DMS 273 (cell line): ENCODE results near the gene ACADL.

Experiments
- DNase-seq: peaks from one replicate; lab custom pipeline; 2025; ENCODE audit not compliant: unreplicated experiment; lab: John Stamatoyannopoulos, UW

Gene ACADL

DNA sequence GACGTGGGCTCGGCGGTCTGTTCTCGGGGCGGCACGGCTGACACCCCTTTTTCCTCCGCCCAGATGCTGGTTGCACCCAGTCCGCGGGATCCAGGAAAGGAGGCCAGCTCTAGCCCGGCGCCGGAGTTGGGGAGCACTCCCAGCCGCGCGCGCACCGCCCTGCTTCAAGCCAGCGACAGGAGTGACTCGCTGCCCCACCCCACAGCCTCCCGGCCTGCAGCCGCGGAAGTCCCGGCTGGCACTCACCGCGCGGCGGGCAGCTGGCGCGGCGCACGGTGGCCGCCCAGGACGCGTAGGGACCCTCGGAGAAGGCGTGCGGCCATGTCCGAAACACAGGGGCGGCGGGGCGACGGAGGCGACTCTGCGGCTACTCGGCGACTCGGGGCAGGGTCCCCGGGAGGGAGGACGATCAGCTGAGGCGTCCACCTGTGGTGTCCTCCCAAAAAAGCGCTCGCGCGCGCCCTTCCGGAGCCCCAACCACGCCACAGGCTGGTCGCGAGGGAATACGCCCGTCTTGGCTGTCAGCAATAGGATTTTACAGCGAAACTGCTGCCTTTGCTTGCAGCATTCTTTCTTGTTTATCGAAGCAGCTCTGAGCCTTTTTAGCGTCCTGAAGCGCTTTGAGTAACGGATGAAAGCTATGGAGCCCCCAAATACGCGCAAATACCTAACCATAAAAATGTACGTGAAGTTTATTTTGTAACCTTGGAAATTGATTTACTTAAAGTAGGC lies at the start of gene ACADL:
Gene ACADL, minus strand, starts transcription at position 507 of the 732 bp plus-strand sequence. Its CDS starts 184 bp downstream, at position 323.
- peak; percentile 54 for DNase-seq

DNA sequence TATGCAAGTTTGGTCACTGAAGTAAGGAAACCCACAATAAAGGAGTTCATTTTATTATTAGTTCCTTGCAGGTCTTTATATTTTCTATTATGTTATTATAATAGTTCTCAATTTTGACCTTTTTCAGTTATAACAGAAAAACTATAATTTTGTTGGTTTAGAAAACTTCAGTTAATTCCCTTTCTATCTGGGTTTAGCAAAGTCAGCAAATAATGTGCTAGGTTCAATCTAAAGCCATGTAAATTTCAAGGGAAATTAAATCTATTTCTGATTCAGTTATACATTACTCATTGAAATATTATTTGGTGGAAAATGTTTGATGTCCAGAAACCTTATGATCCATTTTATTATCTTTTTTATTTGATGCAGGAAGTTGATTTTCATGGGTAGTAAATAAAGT lies 46.1 kb upstream of the ACADL start:
- DNase-seq: no peak

DNA sequence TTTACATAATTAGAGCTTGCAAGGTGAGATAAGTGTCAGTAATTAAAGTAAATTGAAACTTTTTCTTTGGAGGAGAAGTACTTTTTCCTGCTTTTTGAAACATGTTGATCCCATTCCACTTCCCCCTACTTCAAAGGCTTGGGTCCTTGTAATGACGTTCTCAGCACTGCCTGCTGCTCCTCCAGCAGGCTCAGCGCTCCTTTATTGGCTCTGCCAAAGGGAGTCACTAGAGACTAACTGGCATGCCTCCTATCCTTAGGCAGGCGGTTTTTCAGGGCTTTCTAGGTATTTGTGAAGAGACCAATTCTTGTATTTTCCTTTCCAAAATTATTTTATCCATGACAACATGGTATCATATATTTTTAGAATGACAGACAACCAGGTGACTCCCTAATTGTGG lies 43.9 kb upstream of the ACADL start:
- DNase-seq: peak; percentile 7

DNA sequence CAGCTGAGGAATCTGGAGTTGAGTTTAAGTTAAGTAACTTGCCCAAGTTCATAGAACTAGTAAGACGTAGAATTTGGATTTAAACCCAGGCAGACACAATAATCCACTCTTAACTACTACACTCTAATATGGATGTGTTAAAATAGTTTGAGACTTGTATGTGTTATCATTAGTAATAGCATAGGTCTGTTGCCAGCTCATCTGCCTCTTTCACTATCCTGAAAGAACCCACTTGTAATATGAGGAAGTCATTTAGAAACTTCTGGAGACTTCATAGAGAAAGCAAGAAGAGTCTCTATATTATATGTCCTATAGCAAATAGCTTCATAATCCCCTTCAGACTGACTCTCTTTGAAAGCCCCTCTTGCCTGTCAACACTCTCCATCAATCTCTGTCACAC lies 43.0 kb upstream of the ACADL start:
- no peak for DNase-seq

DNA sequence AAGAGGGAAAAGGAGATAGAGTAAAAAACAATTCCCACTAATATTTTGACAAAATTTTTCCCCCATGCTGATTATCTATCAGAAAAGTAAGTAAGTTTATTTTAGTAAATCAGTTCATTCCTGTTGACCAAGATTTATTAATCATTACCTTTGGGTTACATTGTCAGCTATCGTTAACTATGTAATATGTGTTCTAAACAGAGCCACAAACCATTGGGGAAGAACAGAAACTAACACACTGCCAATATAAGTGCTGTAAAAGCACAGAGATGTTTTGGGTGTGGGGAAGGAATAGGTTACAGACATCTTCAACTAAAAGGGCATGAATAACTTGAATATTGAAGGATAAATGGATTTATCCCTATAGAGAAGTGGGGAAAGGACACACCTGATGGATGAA lies 42.5 kb upstream of the ACADL start:
- DNase-seq: no peak

DNA sequence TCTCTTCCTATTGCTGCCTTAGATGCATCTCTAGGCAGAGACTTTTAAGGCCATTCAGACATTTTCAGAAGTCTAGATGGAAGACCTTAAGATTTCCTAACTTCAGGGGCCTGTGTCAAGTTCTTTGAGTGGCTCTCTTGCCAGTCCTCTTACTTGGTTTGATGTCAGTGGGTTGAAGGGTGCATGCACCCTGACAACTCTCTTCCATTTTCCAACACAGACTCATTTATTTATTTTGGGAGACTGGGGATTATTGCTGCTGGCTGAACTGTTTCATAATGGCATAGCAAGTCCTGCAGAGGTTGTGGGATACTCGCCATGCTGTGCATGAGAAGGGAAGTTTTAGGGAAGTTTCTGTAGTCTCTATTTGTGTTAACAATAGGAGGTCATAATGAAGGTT lies 39.0 kb upstream of the ACADL start:
- DNase-seq: no peak

DNA sequence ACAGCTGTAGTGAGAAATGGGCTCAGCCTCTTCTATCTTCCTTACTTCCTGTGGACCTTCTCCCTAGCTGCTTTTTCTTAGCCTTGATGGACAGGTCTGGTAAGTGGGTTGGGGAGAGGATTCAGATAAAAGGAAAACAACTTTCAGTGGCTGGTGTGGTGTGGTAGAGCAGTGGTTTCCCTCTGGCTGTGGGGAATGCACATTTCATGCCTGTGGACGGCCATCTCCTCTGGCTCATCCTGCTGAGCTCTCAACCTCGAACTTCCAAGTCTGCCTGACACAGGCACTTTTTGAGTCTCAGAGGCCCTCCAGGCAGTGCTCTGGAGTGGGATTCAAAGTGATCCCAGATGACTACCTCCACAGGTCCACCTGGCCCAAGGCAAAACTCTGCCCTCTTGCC lies 38.6 kb upstream of the ACADL start:
- no peak for DNase-seq

DNA sequence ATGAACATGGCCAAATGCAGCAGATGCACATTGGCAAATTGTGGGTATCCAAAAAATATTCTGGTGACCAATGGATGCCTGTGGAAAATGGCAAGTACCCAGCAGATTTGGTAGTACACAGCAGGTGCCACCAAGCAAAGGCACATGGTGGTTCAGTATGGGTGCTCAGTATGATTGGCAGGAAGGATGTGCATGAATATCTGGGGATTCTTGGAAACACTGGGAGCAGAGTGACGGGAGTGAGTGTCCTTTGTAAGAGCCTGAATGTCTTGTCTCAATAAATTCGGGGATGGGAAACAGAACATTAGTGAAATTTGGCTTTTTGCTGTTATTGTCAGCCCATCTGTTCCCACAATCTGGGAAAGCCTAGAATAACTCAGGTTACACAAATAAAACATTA lies 36.8 kb upstream of the ACADL start:
- no peak for DNase-seq

DNA sequence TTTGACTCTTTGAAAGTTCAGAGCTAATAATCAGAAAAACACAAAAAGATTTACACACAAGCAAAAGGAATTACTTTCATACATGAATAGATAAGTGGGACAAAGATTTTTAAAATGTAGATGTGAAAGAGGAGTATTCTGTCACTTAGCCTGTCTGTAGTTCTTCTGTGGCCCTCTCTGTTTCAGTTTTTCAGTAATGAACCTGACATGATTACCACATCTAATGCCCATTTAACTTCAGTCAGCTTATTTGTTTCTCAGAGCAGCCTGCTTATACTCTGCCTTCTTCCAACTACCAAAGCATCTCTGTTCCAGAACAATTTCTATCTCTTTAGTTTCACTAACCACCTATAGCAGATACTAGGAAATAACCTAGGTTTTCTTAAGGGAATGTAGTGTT lies 34.4 kb upstream of the ACADL start:
- no peak for DNase-seq

DNA sequence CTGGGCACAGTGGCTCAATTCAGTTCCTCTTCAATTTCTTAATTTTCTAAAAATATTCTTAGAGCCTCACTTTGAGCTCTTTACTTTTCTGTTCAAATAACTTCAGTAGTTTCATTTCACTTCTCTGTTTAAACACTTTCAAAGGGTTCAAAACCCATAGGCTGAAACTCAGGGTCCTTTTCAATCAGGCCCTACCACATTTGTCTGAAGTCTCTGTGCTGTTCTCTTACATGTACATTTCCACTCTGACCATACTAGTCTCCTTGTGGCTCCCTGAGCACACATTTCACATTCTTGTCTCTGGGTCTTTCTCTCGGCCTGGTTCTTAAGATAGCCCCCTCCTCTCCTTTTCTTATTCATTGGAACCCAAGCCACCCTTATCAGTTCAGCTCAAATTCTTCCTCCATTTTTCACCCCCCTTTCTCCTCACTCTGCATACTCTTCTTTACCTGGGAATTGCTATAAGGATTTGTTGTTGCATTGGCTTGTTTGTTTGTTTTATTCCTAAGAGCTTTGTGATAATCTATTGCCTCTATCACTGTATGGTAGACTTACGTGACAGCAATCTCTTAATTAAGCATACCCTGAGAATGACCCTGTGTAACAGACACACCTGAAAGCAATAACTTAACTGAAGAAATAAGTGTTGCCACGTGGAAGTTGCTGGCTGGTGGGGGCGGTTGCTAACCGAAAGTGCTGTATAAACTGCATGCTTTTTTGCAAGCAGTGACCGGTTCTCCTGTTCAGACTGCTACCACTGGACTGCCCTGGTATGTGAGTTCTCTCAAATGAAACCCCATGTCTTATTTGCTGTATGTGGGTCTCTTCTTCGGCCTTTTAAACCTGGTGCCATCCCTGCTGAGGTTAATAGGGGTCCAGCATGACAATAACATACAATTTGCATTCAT lies 27.7 kb upstream of the ACADL start:
- DNase-seq: no peak

DNA sequence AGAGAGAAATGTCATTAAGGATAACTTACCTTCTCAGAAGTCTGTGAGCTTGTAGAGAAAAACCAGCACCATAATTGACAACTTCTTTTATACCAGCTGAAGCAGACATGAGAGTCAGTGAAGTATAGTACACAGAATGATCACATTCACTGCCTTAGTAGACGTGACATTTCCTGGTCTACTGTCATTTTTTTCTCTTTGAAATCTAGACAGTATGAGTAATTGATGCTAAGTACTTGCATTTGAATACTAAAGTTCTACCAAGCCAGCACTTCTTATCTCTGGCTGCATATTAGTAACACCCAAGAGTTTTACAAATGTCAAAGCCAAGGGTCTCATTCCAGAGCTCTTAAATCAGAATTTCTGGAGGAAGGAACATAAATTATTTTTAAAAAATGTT lies 25.4 kb upstream of the ACADL start:
- DNase-seq: no peak

DNA sequence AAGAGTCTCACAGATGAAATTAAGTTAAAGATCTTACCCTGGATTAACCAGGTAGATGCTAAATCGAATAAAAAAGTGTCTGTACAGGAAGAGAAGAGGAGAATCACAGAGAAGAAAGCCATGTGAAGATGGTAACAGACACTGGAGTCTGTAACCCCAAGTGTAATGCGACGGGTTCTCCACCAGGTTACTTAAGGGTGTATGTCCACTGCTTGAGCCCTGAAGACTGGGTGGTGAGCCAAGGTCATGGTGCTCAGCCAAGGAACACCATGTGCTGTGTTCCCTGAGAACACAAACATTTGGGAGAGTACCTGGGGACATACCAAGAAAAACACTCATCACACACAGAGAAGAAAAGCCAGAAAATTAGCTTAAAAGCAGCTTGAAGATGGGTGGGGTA lies 8.2 kb upstream of the ACADL start:
- no peak for DNase-seq

DNA sequence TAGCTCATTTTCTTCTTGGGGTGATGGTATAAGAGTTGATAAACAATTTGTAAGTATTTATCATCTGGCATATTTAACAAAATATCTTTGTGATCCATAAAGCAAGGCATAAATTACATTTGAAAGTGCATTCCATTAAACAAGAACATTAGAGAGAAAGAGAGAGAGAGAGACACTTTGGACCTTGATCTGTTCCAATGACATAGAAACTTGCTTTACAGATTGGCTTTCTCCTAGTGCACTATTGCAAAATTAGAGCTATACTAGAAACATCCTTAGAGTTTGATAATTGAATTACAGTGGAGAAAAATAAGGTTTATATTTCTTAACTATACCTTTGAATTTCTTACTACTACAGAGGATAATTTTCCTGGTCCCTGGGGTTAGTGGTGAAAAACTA lies 5.7 kb upstream of the ACADL start:
- DNase-seq: no peak

DNA sequence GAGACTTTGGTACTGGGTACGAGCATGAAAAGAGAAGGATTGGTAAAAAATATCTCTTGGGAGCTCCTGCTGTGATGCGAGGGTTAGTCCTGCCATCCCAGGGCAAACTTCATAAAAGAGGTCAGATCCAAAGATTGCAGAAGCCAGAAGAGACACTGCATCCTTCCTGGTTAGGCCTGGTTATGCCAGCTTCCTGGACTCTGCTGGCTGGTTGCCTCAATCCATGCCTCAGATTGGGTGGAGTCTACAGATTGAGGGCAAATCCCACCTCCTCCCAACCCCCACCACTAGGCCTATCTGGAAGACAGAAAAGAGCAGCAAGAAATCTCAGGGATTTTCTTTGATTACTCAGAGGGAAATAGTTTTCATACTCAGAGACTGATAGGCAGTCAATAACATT lies 5.3 kb upstream of the ACADL start:
- DNase-seq: no peak

DNA sequence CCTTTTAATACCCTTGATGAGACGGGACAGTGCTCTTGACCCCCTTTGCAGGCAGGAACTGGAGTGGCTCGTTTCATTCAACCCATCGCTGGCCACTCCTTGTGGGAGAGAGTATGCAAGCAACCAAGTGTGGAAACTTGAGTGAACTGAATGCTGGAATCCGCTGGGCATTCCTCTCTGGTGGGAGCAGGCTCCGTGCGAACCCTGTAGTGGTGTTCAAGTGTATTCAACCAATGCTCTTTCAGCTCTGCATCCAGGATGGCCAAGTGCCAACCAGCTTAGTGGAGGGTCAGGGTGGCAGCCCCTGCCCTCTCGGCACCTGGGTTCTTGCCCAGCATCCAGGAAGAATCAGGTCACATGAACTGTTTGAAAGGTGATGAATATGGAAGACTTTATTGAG lies 3.3 kb upstream of the ACADL start:
- no peak for DNase-seq

DNA sequence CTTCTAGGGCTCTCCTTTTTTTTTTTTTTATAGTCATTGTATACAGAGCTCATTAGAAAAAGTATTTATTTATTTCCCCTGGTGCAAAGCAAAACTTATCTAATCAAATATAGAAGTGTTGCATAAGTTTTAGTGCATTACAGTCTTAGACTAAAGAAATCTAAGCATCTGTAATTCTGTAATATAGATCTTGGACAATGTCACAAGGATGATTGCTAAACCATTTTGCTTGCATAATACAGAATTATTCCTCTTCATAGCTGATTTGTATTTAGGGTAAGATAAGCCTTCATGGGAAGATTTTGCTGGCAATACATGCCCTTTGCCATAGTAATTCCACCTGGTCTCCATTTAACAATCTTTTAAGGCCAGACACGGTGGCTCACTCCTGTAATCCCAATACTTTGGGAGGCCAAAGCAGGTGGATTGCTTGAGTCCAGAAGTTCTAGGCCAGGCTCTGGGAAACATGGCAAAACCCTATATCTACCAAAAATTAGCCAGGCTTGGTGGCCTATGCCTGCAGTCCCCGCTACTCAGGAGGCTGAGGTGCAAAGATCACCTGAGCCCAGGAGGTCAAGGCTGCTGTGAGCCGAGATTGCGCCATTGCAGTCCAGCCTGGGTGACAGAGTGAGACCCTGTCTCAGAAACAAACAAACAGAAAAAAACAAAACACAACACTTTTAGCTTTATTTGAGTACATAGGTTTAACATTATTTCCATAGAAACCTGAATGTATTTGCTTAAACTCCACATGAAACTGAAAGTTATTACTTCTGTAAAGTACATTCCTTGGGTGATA lies 2.2 kb upstream of the ACADL start:
- DNase-seq: no peak

DNA sequence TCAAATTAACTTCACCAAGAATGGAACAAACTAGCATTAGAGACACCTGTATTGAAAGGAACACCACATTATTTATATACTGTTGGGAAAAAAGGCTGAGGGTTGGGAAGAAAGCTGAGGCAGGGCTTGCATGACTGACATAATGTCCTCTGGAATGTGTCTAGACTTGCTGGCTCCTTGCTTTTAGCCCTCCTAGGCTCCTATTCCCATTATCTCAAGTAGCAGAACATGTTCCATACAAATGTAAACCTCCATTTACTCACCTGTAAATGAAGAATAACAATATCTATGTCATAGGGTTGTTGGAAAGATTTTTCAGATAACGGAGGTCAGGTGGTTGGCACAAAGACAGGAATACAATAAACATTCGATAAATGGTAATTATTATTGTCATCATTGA lies 976 bp upstream of the ACADL start:
- no peak for DNase-seq

DNA sequence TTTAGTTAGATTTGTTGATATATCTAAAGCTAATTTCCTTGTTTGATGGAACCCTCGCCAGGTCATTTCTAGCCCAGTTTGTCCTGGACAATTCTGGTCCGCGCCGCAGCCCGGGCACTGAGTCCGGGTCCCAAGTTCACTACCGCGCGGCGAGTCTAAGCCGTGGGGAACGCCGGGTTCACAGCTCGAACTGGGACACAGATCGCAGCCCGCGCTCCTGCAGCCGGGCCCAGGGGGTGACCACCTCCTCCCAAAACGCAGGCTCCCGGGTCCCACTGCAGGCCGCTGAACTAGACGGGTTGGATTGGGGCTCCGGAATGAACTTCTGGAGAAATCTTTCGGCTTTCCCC lies 681 bp downstream of the ACADL start:
- peak; percentile 46 for DNase-seq

DNA sequence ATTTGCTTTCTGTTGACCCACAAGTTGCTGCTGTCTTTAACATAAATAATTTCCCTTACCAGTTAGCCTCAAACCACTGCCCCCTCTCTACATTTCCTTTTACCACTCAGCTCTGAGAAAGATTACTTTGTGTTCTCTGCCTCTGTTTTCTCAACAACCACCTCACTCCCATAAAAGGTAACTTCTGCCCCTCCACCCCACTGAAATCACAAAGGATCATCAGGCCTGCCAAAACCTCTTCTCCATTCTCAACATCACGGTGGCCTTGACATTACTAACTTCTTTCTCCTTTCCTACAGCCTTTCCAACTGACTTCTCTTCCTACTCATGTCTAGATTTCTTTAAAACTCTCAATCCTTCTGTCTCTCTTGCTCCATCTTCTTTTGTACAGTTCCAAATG lies 10.1 kb downstream of the ACADL start:
- DNase-seq: no peak

DNA sequence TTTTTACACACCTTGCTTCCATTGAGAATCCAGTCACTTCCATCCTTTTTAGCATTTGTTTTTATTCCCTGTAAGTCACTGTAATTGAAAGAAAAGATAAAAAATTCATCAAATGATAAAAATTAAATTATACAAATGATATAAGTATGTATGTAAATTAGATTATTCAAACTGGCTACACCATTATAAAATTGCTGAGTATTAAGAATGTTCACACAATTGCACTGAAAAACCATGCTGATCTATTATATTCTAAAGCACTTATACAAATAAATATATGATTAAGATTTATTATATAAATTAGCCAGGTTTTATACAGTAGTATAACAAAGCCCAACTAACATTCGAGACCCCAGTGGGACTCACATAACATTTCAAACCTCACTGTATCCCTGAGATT lies 15.1 kb downstream of the ACADL start:
- DNase-seq: no peak

DNA sequence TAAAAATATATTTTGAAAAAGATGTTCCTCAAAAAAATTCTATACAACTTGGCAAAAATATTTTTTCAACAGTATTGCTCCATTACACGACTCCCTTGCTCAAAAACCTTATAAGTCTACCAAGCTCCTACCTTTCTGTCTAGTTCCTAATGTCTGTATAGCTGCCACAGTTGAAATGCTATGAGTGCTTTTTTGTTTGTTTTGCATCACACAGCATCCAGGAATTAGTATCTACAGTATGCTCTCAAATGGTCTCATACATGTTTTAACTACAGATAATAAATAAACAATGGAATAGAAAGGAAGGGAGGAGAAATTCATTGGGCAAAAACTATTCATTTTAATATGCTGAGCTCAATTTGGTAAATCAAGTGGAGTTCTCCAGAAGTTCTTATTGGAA lies 17.3 kb downstream of the ACADL start:
- DNase-seq: no peak

DNA sequence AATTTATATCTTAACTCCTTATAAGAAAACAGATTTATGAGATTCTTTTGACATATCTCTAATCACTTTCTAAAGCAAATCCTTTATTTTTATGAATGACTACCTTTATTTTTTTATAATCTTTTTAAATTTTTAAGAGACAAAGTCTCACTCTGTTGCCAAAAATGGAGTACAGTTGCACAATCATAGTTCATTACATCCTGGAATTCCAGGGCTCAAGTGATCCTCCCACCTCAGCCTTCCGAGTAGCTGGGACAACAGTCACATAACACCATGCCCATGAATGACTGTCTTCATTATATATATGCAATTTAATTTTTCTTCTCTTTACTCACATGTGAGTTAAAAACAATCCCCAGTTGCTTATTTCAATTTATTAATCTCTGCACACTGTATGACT lies 21.7 kb downstream of the ACADL start:
- DNase-seq: no peak
